Mesendoderm (in vitro differentiated cells): Measurements from ENCODE around the gene MKNK1.
A peak's percentile ranks its signal among the peaks of the same experiment; 100 is the strongest.

Source experiments
- DNase-seq: peaks from one replicate; pipeline ENCODE4 v3.0.0; 2013
- H2AK5ac ChIP-seq: 2 replicates; pipeline ENCODE4 v1.6.1; 2013; ENCODE audit warnings: low read length, inconsistent platforms
- H2BK120ac ChIP-seq: 2 replicates; pipeline ENCODE4 v1.6.1; 2013; ENCODE audit warnings: low read depth, mild to moderate bottlenecking, low read length, moderate library complexity, mixed read lengths
- H2BK15ac ChIP-seq: replicated peaks from 2 replicates; pipeline ENCODE4 v1.6.1; 2013; ENCODE audit warnings: low read depth, mild to moderate bottlenecking, moderate library complexity
- H2BK5ac ChIP-seq: 2 replicates; pipeline ENCODE4 v1.6.1; 2013; ENCODE audit warnings: low read length, inconsistent platforms
- H3K18ac ChIP-seq: 2 replicates; pipeline ENCODE4 v1.6.1; 2013; ENCODE audit warnings: mild to moderate bottlenecking, low read length, mixed read lengths
- H3K23ac ChIP-seq: one replicate; pipeline ENCODE4 v1.6.1; 2013; ENCODE audit warnings: low read length
- H3K27ac ChIP-seq: 2 replicates; pipeline ENCODE4 v1.5.1; 2013; ENCODE audit warnings: low read depth, mild to moderate bottlenecking, inconsistent platforms, low read length, moderate library complexity
- H3K27me3 ChIP-seq: 2 replicates; pipeline ENCODE4 v1.6.1; 2013; ENCODE audit warnings: low read length, control low read depth, mild to moderate bottlenecking, inconsistent platforms; ENCODE audit not compliant: insufficient read depth, poor library complexity
- H3K36me3 ChIP-seq: 2 replicates; pipeline ENCODE4 v1.6.1; 2013; ENCODE audit warnings: low read length, inconsistent platforms; ENCODE audit not compliant: control insufficient read depth, insufficient read depth
- H3K4ac ChIP-seq: one replicate; pipeline ENCODE4 v1.6.1; 2013; ENCODE audit warnings: low read depth, mild to moderate bottlenecking, low read length, moderate library complexity
- H3K4me1 ChIP-seq: 2 replicates; pipeline ENCODE4 v1.6.1; 2013; ENCODE audit warnings: low read depth, low read length, inconsistent platforms; ENCODE audit not compliant: control insufficient read depth
- H3K4me2 ChIP-seq: 2 replicates; pipeline ENCODE4 v1.6.1; 2013; ENCODE audit warnings: low read length
- H3K4me3 ChIP-seq: 2 replicates; pipeline ENCODE4 v1.5.1; 2013; ENCODE audit warnings: mild to moderate bottlenecking, low read length
- H3K56ac ChIP-seq: one replicate; pipeline ENCODE4 v1.6.1; 2013; ENCODE audit warnings: low read length
- H3K79me1 ChIP-seq: 2 replicates; pipeline ENCODE4 v1.6.1; 2013; ENCODE audit warnings: low read length, inconsistent platforms
- H3K79me2 ChIP-seq: 2 replicates; pipeline ENCODE4 v1.6.1; 2013; ENCODE audit warnings: mild to moderate bottlenecking, low read length; ENCODE audit not compliant: control insufficient read depth, insufficient read depth
- H3K9ac ChIP-seq: 2 replicates; pipeline ENCODE4 v1.6.1; 2013; ENCODE audit warnings: low read length, inconsistent platforms
- H4K5ac ChIP-seq: one replicate; pipeline ENCODE4 v1.6.1; 2013; ENCODE audit warnings: low read length
- H4K8ac ChIP-seq: one replicate; pipeline ENCODE4 v1.6.1; 2013; ENCODE audit warnings: low read depth, mild to moderate bottlenecking, control low read depth, low read length, moderate library complexity
- WGBS: extraction: QIAGEN DNeasy Blood & Tissue Kit; methylation state at CpG from one replicate; pipeline ENCODE4 v1.1.7; 2013; ENCODE audit warnings: low lambda C conversion rate, missing lambda C conversion rate; ENCODE audit not compliant: insufficient coverage; ENCODE audit errors: extremely low coverage; 5-methylcytosine and 5-hydroxymethylcytosine counted together

The MKNK1 gene

DNA sequence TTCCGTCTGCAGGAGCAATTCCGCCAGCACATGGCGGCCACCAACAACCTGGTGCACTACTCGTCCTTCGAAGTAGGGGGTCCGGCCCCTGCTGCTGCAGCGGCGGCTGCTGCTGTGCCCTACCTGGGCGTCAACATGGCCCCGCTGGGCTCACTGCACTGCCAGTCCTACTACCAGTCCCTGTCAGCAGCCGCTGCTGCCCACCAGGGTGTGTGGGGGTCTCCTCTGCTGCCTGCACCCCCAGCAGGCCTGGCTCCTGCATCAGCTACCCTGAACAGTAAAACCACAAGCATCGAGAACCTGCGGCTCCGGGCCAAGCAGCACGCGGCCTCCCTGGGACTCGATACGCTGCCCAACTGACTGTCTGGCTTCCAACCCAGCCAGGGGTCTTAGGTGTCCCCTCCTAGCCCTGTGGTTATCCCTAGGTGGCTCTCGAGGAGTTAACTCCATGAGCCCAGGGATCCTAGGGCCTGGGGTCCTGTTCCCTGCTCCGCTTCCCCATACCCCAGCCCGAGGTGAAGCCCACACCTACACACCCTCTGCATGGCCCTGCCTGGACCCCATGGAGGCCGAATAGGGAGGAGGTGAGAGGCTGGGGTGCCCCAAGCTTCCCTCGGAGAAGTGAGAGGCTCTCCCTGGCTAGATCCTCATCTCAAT, 91.8 kb downstream of the MKNK1 start:
- Histone ChIP-seq H3K4me2 (no peak overlapping the region), H3K27ac (no peak overlapping the region), H3K18ac (no peak overlapping the region), H2BK120ac (no peak overlapping the region), H2BK15ac (no peak overlapping the region), H3K4me1 (peaks cover 9% of the 10 kb centered on the region), H3K56ac (peak overlapping the region; percentile 25), H4K8ac (no peak overlapping the region), H2AK5ac (no peak overlapping the region), H3K4ac (no peak overlapping the region), H3K23ac (peak overlapping the region; percentile 45), H2BK5ac (no peak overlapping the region), H3K4me3 (no peak overlapping the region), H3K79me1 (no peaks in the 10 kb centered on the region), H4K5ac (no peak overlapping the region), H3K9ac (no peak overlapping the region), H3K27me3 (no peaks in the 10 kb centered on the region), H3K36me3 (no peaks in the 10 kb centered on the region), H3K79me2 (no peaks in the 10 kb centered on the region)
- WGBS, result no CpG with 5 or more reads among the region's 23 CpGs
- DNase-seq, result no peak

DNA sequence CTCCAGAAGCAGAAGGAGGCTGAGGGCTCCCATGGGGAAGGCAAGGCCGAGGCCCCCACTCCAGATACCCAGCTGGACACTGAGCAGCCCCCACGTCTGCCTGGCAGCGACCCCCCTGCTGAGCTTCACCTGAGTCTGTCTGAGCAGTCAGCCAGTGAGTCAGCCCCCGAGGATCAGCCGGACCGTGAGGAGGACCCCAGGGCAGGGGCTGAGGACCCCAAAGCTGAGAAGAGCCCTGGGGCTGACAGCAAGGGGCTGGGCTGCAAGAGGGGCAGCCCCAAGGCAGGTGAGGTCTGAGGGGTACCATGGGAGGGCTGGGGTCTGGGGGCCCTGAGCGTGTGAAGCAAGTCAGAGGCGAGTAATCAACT, 93.1 kb downstream of the MKNK1 start:
- no peaks in the 10 kb centered on the region for H3K27me3 ChIP-seq
- H2BK15ac ChIP-seq, result no peak overlapping the region
- H3K9ac ChIP-seq, result no peak overlapping the region
- no peak overlapping the region for H2BK5ac ChIP-seq
- H3K79me1 ChIP-seq, result no peaks in the 10 kb centered on the region
- no peak for DNase-seq
- H3K23ac ChIP-seq, result no peak overlapping the region
- no peak overlapping the region for H3K4ac ChIP-seq
- H3K56ac ChIP-seq, result no peak overlapping the region
- H3K79me2 ChIP-seq, result no peaks in the 10 kb centered on the region
- no peak overlapping the region for H2BK120ac ChIP-seq
- WGBS, result no CpG with 5 or more reads among the region's 8 CpGs
- no peaks in the 10 kb centered on the region for H3K4me1 ChIP-seq
- H3K27ac ChIP-seq, result no peak overlapping the region
- no peak overlapping the region for H3K4me2 ChIP-seq
- no peak overlapping the region for H4K8ac ChIP-seq
- no peak overlapping the region for H3K18ac ChIP-seq
- H3K36me3 ChIP-seq, result no peaks in the 10 kb centered on the region
- no peak overlapping the region for H4K5ac ChIP-seq
- H2AK5ac ChIP-seq, result no peak overlapping the region
- H3K4me3 ChIP-seq, result no peak overlapping the region

DNA sequence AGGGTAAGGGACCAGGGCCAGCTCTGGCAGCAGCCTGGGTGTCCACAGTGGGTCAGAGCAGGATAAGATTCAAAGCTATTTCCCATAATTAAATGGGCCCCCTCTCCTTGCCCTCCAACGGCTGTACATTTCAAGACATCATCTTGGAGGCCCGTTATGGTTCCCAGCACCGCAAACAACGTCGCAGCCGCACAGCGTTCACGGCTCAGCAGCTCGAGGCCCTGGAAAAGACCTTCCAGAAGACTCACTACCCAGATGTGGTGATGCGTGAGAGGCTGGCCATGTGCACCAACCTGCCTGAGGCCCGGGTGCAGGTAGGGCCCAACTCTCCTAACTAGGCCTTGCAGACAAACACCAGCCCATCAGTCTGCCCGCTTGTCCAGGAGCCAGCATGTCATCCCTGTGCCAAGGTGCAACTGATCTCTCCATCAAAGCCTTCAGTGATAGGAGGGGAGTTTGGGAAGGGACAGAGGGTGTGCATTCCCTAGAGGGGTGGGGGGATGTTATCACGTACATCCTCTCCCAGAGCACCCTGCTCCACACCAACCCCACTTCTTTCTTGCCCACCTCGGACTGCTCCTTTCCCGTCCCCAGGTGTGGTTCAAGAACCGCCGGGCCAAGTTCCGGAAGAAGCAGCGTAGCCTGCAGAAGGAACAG, 93.6 kb downstream of the MKNK1 start:
- Histone ChIP-seq H3K27me3 (no peaks in the 10 kb centered on the region), H3K23ac (no peak overlapping the region), H3K36me3 (no peaks in the 10 kb centered on the region), H3K4me3 (no peak overlapping the region), H2AK5ac (no peak overlapping the region), H3K79me1 (no peaks in the 10 kb centered on the region), H4K5ac (no peak overlapping the region), H3K56ac (no peak overlapping the region), H2BK120ac (no peak overlapping the region), H3K4me2 (no peak overlapping the region), H3K27ac (no peak overlapping the region), H3K9ac (no peak overlapping the region), H3K18ac (no peak overlapping the region), H3K4ac (no peak overlapping the region), H3K4me1 (no peaks in the 10 kb centered on the region), H3K79me2 (no peaks in the 10 kb centered on the region), H2BK15ac (no peak overlapping the region), H2BK5ac (no peak overlapping the region), H4K8ac (no peak overlapping the region)
- no peak for DNase-seq
- WGBS, result no CpG with 5 or more reads among the region's 19 CpGs

DNA sequence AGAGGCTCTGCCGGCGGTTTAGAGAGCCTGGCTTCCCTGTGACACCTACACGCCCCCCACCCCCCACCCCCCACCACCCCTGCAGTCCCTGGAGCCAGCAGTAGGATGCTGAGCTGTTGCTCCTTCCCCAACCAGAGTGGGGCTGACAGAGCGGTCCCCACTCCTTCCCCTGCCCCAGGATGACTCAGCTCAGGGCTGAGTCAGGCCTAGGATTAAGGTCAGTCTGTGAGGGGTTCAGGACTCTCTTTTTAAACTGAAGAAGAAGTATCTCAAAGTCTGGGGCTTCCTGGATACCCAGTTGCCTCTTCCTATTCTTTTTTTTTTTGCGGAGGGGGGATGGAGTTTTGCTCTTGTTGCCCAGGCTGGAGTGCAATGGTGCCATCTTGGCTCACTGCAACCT, 95.3 kb downstream of the MKNK1 start:
- H3K56ac ChIP-seq, result no peak overlapping the region
- no peak for DNase-seq
- H2BK15ac ChIP-seq, result no peak overlapping the region
- H4K5ac ChIP-seq, result no peak overlapping the region
- no peak overlapping the region for H3K4me3 ChIP-seq
- no peak overlapping the region for H3K4ac ChIP-seq
- no peak overlapping the region for H3K9ac ChIP-seq
- WGBS, result no CpG with 5 or more reads among the region's 5 CpGs
- H3K4me2 ChIP-seq, result no peak overlapping the region
- H3K27me3 ChIP-seq, result peaks cover under 1% of the 10 kb centered on the region
- no peaks in the 10 kb centered on the region for H3K4me1 ChIP-seq
- no peak overlapping the region for H2BK120ac ChIP-seq
- H4K8ac ChIP-seq, result no peak overlapping the region
- H3K36me3 ChIP-seq, result no peaks in the 10 kb centered on the region
- no peaks in the 10 kb centered on the region for H3K79me2 ChIP-seq
- H3K27ac ChIP-seq, result no peak overlapping the region
- H3K79me1 ChIP-seq, result no peaks in the 10 kb centered on the region
- no peak overlapping the region for H3K23ac ChIP-seq
- no peak overlapping the region for H2AK5ac ChIP-seq
- no peak overlapping the region for H3K18ac ChIP-seq
- H2BK5ac ChIP-seq, result no peak overlapping the region
